Mesothelial cell of epicardium (in vitro differentiated cells): Measurements from ENCODE around the gene GSTO2. TPM values are rescaled to one million over a fixed set of nuclear protein-coding genes. Genes with fewer than 3 reads are reported as not detected.

Experiments used
- DNase-seq, 2 experiments: peaks; one replicate each; pipeline ENCODE4 v3.0.0; 2021; ENCODE audit warnings: low spot score in 2 of 2; ENCODE audit not compliant: unreplicated experiment in 2 of 2
- H3K27ac Mint-ChIP-seq: 2 replicates; pipeline ENCODE4 v1.8.0; 2021; ENCODE audit warnings: mixed read lengths
- H3K27me3 Mint-ChIP-seq: 2 replicates; pipeline ENCODE4 v1.8.0; 2021; ENCODE audit warnings: low read depth, mixed read lengths
- H3K36me3 Mint-ChIP-seq: 2 replicates; pipeline ENCODE4 v1.8.0; 2021; ENCODE audit warnings: mixed read lengths
- H3K4me1 Mint-ChIP-seq: 2 replicates; pipeline ENCODE4 v1.8.0; 2021; ENCODE audit warnings: mixed read lengths
- H3K4me3 Mint-ChIP-seq: 2 replicates; pipeline ENCODE4 v1.8.0; 2021; ENCODE audit warnings: mild to moderate bottlenecking, moderate library complexity, mixed read lengths
- H3K9me3 Mint-ChIP-seq: 2 replicates; pipeline ENCODE4 v1.8.0; 2021; ENCODE audit warnings: mixed read lengths
- CTCF ChIP-seq: fragments of 200-600 bp; sonication (generic); IDR thresholded peaks from one replicate; pipeline ENCODE4 v1.5.0; 2021; ENCODE audit warnings: antibody characterized with exemption; ENCODE audit not compliant: unreplicated experiment
- total RNA-seq: library from RNA; stranded (reverse); gene quantifications from 3 replicates; pipeline ENCODE4 v1.2.1, GENCODE V29; 2021

The GSTO2 gene
- total RNA-seq, 1 donor from 2014 or later, result 11.7 TPM

DNA sequence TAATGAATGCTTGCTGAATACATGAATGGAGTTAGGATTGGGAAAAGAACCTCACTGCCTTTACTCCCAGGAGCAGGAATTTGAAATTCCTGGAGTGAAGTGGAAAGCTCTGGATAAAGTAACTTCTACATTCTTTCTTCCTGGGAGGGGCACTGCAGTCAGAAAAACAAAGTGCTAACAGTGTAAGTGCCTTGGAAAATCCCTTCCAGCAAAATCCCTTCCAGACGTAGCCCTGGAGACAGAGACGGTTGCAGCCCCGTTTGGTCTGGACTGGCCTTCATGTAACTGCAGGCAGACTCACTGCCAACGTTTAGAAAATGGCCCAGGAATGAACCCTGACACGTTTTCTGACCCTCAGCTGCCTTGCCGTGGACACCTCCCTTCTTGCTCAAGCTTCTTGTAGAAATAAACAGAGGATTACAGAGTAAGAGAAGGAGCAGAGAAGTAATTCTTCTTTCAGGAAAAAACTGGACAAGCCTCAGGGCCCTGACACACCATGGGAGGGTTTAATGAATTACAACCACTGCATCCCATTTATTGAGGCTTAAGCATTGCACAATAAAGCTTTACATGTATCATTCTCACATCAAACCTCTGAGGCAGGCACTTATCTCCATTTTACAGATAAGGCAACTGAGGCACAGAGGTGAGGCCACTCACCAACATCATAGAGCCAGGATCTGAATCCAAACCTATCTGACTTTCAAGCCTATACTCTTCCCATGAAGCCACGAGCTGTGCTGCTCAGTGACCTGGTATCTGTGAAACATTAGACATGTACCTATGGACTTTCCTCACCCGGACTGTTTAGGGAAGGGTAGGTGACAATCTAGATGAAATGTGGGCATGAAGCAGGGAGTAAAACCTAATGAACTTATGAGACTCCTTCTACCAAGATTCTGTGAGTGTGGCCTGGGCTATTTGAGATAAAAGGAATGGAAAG lies 61.5 kb downstream of the GSTO2 start:
- no peaks in the 10 kb centered on the region for H3K27me3 Mint-ChIP-seq
- no peaks in the 10 kb centered on the region for H3K9me3 Mint-ChIP-seq
- H3K4me1 Mint-ChIP-seq, result peaks cover 74% of the 10 kb centered on the region
- H3K27ac Mint-ChIP-seq, result peak overlapping the region; percentile 93
- no peaks in the 10 kb centered on the region for H3K36me3 Mint-ChIP-seq
- DNase-seq, result no peak
- H3K4me3 Mint-ChIP-seq, result no peak overlapping the region
- TF ChIP-seq CTCF, result no peak

GRCh38 chr10:104331208-104331838 lies 62.3 kb downstream of the GSTO2 start:
- Mint-ChIP-seq H3K4me1 (peaks cover 74% of the 10 kb centered on the region), H3K27ac (peak overlapping the region; percentile 93), H3K9me3 (no peaks in the 10 kb centered on the region), H3K27me3 (no peaks in the 10 kb centered on the region), H3K4me3 (no peak overlapping the region), H3K36me3 (no peaks in the 10 kb centered on the region)
- DNase-seq, result no peak
- TF ChIP-seq CTCF, result no peak

- H3K36me3 Mint-ChIP-seq, result no peaks in the 10 kb centered on the region
- no peak overlapping the region for H3K4me3 Mint-ChIP-seq
- TF ChIP-seq CTCF, result no peak
- peak overlapping the region; percentile 93 for H3K27ac Mint-ChIP-seq
- no peaks in the 10 kb centered on the region for H3K9me3 Mint-ChIP-seq
- H3K27me3 Mint-ChIP-seq, result no peaks in the 10 kb centered on the region
- DNase-seq, result no peak
- H3K4me1 Mint-ChIP-seq, result peaks cover 70% of the 10 kb centered on the region
Observed at GRCh38 chr10:104332243-104333031, 63.5 kb downstream of the GSTO2 start.

- no peak for TF ChIP-seq CTCF
- Mint-ChIP-seq H3K4me3 (no peak overlapping the region), H3K27me3 (no peaks in the 10 kb centered on the region), H3K36me3 (no peaks in the 10 kb centered on the region), H3K27ac (peak overlapping the region; percentile 59), H3K9me3 (no peaks in the 10 kb centered on the region), H3K4me1 (peaks cover 64% of the 10 kb centered on the region)
- DNase-seq, result no peak
Observed at GRCh38 chr10:104333032-104333727, 64.2 kb downstream of the GSTO2 start.

- no peak for TF ChIP-seq CTCF
- Mint-ChIP-seq H3K4me3 (no peak overlapping the region), H3K27me3 (no peaks in the 10 kb centered on the region), H3K9me3 (no peaks in the 10 kb centered on the region), H3K27ac (peak overlapping the region; percentile 59), H3K36me3 (no peaks in the 10 kb centered on the region), H3K4me1 (peaks cover 60% of the 10 kb centered on the region)
- no peak for DNase-seq
Observed at GRCh38 chr10:104333728-104334373, 64.9 kb downstream of the GSTO2 start.
